IMR-90 (cell line): ENCODE measurements around the gene LIMCH1. TPM values are rescaled to one million over a fixed set of nuclear protein-coding genes. Genes with fewer than 3 reads are reported as not detected.

Experiments
- ATAC-seq: fragments of 200-7000 bp; cut with Tn5 transposase; 2 replicates; pipeline ENCODE4 v1.9.1; 2020; ENCODE audit warnings: low read depth, mild to moderate bottlenecking, moderate library complexity
- BruUV-seq: library from RNA; stranded (reverse); fragments of 400-500 nt; replicated peaks from 2 replicates; lab custom pipeline; 2021; lab: Mats Ljungman, UMichigan
- CTCF ChIA-PET: fragments of 300-600 bp; formaldehyde crosslinking; extraction: SDS; loops from one replicate; lab custom pipeline; 2021; ENCODE audit warnings: antibody characterized with exemption; lab: Yijun Ruan, JAX
- POLR2A ChIA-PET: fragments of 300-600 bp; sonication (Branson Sonifier 250); formaldehyde crosslinking; loops from one replicate; lab custom pipeline; 2022; ENCODE audit warnings: antibody characterized with exemption; ENCODE audit not compliant: unreplicated experiment; lab: Charles Lee
- DNase-seq: peaks from one replicate; pipeline ENCODE4 v3.0.0; 2013
- H2AFZ ChIP-seq: replicated peaks from 2 replicates; pipeline ENCODE3; 2013; ENCODE audit warnings: low read length, mild to moderate bottlenecking; ENCODE audit not compliant: poor library complexity
- H2AK5ac ChIP-seq: 2 replicates; pipeline ENCODE4 v1.6.1; 2013; ENCODE audit warnings: low read depth, low read length, inconsistent platforms
- H2AK9ac ChIP-seq: replicated peaks from 2 replicates; pipeline ENCODE3; 2013; ENCODE audit warnings: mild to moderate bottlenecking, low read depth, low read length, moderate library complexity; ENCODE audit not compliant: poor library complexity
- H2BK120ac ChIP-seq: 2 replicates; pipeline ENCODE4 v1.6.1; 2013; ENCODE audit warnings: low read depth, low read length, inconsistent platforms
- H2BK15ac ChIP-seq: 3 replicates; pipeline ENCODE4 v1.6.1; 2013; ENCODE audit warnings: low read depth, low read length, inconsistent platforms
- H2BK20ac ChIP-seq: 2 replicates; pipeline ENCODE4 v1.6.1; 2013; ENCODE audit warnings: low read depth, mild to moderate bottlenecking, inconsistent platforms, low read length, moderate library complexity
- H2BK5ac ChIP-seq: 2 replicates; pipeline ENCODE4 v1.6.1; 2013; ENCODE audit warnings: mild to moderate bottlenecking, low read depth, low read length, inconsistent platforms; ENCODE audit not compliant: poor library complexity, severe bottlenecking
- H3K14ac ChIP-seq: replicated peaks from 2 replicates; pipeline ENCODE4 v1.6.1; 2013; ENCODE audit warnings: low read depth, low read length, inconsistent platforms
- H3K18ac ChIP-seq: 2 replicates; pipeline ENCODE4 v1.6.1; 2013; ENCODE audit warnings: low read depth, low read length, control low read depth
- H3K23ac ChIP-seq: 2 replicates; pipeline ENCODE4 v1.6.1; 2013; ENCODE audit warnings: low read depth, low read length, inconsistent platforms
- H3K27ac ChIP-seq: 2 replicates; pipeline ENCODE4 v1.5.1; 2013; ENCODE audit warnings: mild to moderate bottlenecking, control low read depth, low read length; ENCODE audit not compliant: insufficient read depth
- H3K27me3 ChIP-seq: 2 replicates; pipeline ENCODE4 v1.6.1; 2013; ENCODE audit warnings: low read length; ENCODE audit not compliant: control insufficient read depth, insufficient read depth
- H3K36me3 ChIP-seq: 2 replicates; pipeline ENCODE4 v1.6.1; 2013; ENCODE audit warnings: low read length, mixed read lengths; ENCODE audit not compliant: control insufficient read depth, insufficient read depth
- H3K4ac ChIP-seq: 2 replicates; pipeline ENCODE4 v1.6.1; 2013; ENCODE audit warnings: low read depth, low read length, inconsistent platforms
- H3K4me1 ChIP-seq: 2 replicates; pipeline ENCODE4 v1.6.1; 2013; ENCODE audit warnings: low read length, mixed read lengths; ENCODE audit not compliant: control insufficient read depth, insufficient read depth
- H3K4me2 ChIP-seq: 2 replicates; pipeline ENCODE4 v1.6.1; 2013; ENCODE audit warnings: low read depth, mild to moderate bottlenecking, control low read depth, low read length, moderate library complexity
- H3K4me3 ChIP-seq: 2 replicates; pipeline ENCODE4 v1.5.1; 2013; ENCODE audit warnings: low read depth, mild to moderate bottlenecking, control low read depth, low read length, moderate library complexity; ENCODE audit not compliant: insufficient read depth
- H3K56ac ChIP-seq: 2 replicates; pipeline ENCODE4 v1.6.1; 2013; ENCODE audit warnings: low read length, inconsistent platforms; ENCODE audit not compliant: insufficient read depth; ENCODE audit errors: extremely low read depth
- H3K79me1 ChIP-seq, 2 experiments: 2 replicates each; pipeline ENCODE4 v1.6.1; 2013; ENCODE audit warnings: low read length in 2 of 2, inconsistent platforms in 1 of 2, low read depth in 1 of 2
- H3K9ac ChIP-seq: 2 replicates; pipeline ENCODE4 v1.6.1; 2013; ENCODE audit warnings: low read depth, low read length, control low read depth
- H3K9me1 ChIP-seq: 2 replicates; pipeline ENCODE4 v1.6.1; 2013; ENCODE audit warnings: low read length, inconsistent platforms; ENCODE audit not compliant: insufficient read depth
- H3K9me3 ChIP-seq: 2 replicates; pipeline ENCODE4 v1.6.1; 2013; ENCODE audit warnings: low read length; ENCODE audit not compliant: control insufficient read depth, insufficient read depth
- H4K20me1 ChIP-seq: 2 replicates; pipeline ENCODE4 v1.6.1; 2013; ENCODE audit warnings: low read length, inconsistent platforms; ENCODE audit not compliant: insufficient read depth
- H4K5ac ChIP-seq: 2 replicates; pipeline ENCODE4 v1.6.1; 2013; ENCODE audit warnings: mild to moderate bottlenecking, low read depth, low read length, control low read depth
- H4K8ac ChIP-seq, 2 experiments: 2 replicates each; pipeline ENCODE4 v1.6.1; 2013; ENCODE audit warnings: low read depth in 2 of 2, low read length in 2 of 2, control low read depth in 1 of 2, inconsistent platforms in 1 of 2
- H4K91ac ChIP-seq: 2 replicates; pipeline ENCODE4 v1.6.1; 2013; ENCODE audit warnings: low read depth, low read length, inconsistent platforms; ENCODE audit not compliant: insufficient read depth
- BHLHE40 ChIP-seq: fragments of 150-350 bp; IDR thresholded peaks from 2 replicates; pipeline ENCODE4 v1.6.1; 2016; ENCODE audit warnings: mild to moderate bottlenecking, low read depth, low read length
- CEBPB ChIP-seq: IDR thresholded peaks from 2 replicates; pipeline ENCODE4 v1.6.1; 2012; ENCODE audit warnings: low read depth, low read length, improper control_type of control experiment
- CHD1 ChIP-seq: IDR thresholded peaks from 2 replicates; pipeline ENCODE4 v1.6.1; 2012; ENCODE audit warnings: low read depth, low read length, improper control_type of control experiment
- CTCF ChIP-seq: conservative IDR thresholded peaks from 2 replicates; pipeline ENCODE4 v1.5.1; 2012; ENCODE audit warnings: mild to moderate bottlenecking, low read depth, low read length, improper control_type of control experiment
- ELK1 ChIP-seq: fragments of 150-350 bp; IDR thresholded peaks from 2 replicates; pipeline ENCODE4 v1.6.1; 2016; ENCODE audit warnings: low read depth, mild to moderate bottlenecking, low read length, moderate library complexity, borderline replicate concordance
- FOS ChIP-seq: fragments of 150-350 bp; IDR thresholded peaks from 2 replicates; pipeline ENCODE4 v1.6.1; 2016; ENCODE audit warnings: low read depth, low read length
- MAFK ChIP-seq: IDR thresholded peaks from 2 replicates; pipeline ENCODE4 v1.6.1; 2012; ENCODE audit warnings: low read depth, low read length, improper control_type of control experiment
- MAZ ChIP-seq: IDR thresholded peaks from 2 replicates; pipeline ENCODE4 v1.6.1; 2012; ENCODE audit warnings: low read depth, mild to moderate bottlenecking, low read length, improper control_type of control experiment, moderate library complexity, borderline replicate concordance
- MXI1 ChIP-seq: IDR thresholded peaks from 2 replicates; pipeline ENCODE4 v1.6.1; 2012; ENCODE audit warnings: low read depth, mild to moderate bottlenecking, low read length, moderate library complexity, borderline replicate concordance
- NFE2L2 ChIP-seq: fragments of 150-350 bp; IDR thresholded peaks from 2 replicates; pipeline ENCODE4 v1.6.1; 2016; ENCODE audit warnings: low read depth, mild to moderate bottlenecking, low read length
- POLR2A ChIP-seq: IDR thresholded peaks from 2 replicates; pipeline ENCODE4 v1.6.1; 2012; ENCODE audit warnings: mild to moderate bottlenecking, low read depth, low read length
- RAD21 ChIP-seq: IDR thresholded peaks from 2 replicates; pipeline ENCODE4 v1.6.1; 2012; ENCODE audit warnings: low read length, improper control_type of control experiment
- RCOR1 ChIP-seq: IDR thresholded peaks from 2 replicates; pipeline ENCODE4 v1.6.1; 2012; ENCODE audit warnings: mild to moderate bottlenecking, low read length, improper control_type of control experiment; ENCODE audit not compliant: insufficient replicate concordance
- RFX5 ChIP-seq: IDR thresholded peaks from 2 replicates; pipeline ENCODE4 v1.8.0; 2012; ENCODE audit warnings: low read depth, mild to moderate bottlenecking, low read length, moderate library complexity
- SMC3 ChIP-seq: fragments of 150-350 bp; IDR thresholded peaks from 2 replicates; pipeline ENCODE4 v1.6.1; 2016; ENCODE audit warnings: low read depth, mild to moderate bottlenecking, antibody characterized with exemption, low read length, moderate library complexity
- USF2 ChIP-seq: fragments of 150-350 bp; IDR thresholded peaks from 2 replicates; pipeline ENCODE4 v1.6.1; 2017; ENCODE audit warnings: mild to moderate bottlenecking, antibody characterized with exemption, low read length, low read depth
- WGBS, 2 experiments: methylation state at CpG; one replicate each; pipeline versions ENCODE4 v1.1.5 to v1.1.7; 2013; ENCODE audit warnings: missing lambda C conversion rate in 2 of 2; ENCODE audit not compliant: insufficient read length in 1 of 2; ENCODE audit errors: extremely low coverage in 2 of 2; 5-methylcytosine and 5-hydroxymethylcytosine counted together
- dilution Hi-C: fragments of 300-500 bp; cut with HindIII; formaldehyde crosslinking; loops from one replicate; pipeline ENCODE4 v1.14.3; 2018; ENCODE audit warnings: low sequenced_read_pairs; ENCODE audit not compliant: unreplicated experiment
- in situ Hi-C: fragments of 300-500 bp; cut with MboI; formaldehyde crosslinking; loops from 3 replicates; pipeline ENCODE4 v1.14.3; 2019; ENCODE audit warnings: low sequenced_read_pairs, inconsistent platforms, mixed read lengths
- intact Hi-C: fragments of 100-400 bp; cut with micrococcal nuclease; formaldehyde crosslinking; loops from 2 replicates; pipeline ENCODE4 v1.10.0; 2022
- polyA plus RNA-seq, 3 experiments: library from polyadenylated mRNA; depleted of rRNA; stranded (reverse); fragments of >200 nt; gene quantifications; 2 replicates each; pipeline ENCODE4 v1.2.3, GENCODE V29; 2012; ENCODE audit warnings: low replicate concordance in 1 of 3
- total RNA-seq: library from RNA; depleted of rRNA; stranded (reverse); fragments of >200 nt; gene quantifications from 2 replicates; pipeline ENCODE4 v1.2.3, GENCODE V29; 2012

LIMCH1 gene
- total and polyA plus RNA-seq, 2 of the 4 experiments (the other 2 are of a cell fraction), result 0.89 to 2.9 TPM

- Histone ChIP-seq H2BK20ac (no peak overlapping the region), H2BK5ac (no peak overlapping the region), H3K9me3 (no peaks in the 10 kb centered on the region), H3K27me3 (no peaks in the 10 kb centered on the region; the same call in none of the 2 replicates), H2BK15ac (no peak overlapping the region), H3K79me1 (no peaks in the 10 kb centered on the region), H3K56ac (no peak overlapping the region), H3K4me1 (0 out of 2 replicates have a peak, but pooled peaks cover 2% of the 10 kb centered on the region), H2BK120ac (no peak overlapping the region), H3K23ac (no peak overlapping the region), H4K20me1 (no peaks in the 10 kb centered on the region), H3K27ac (no peak overlapping the region), H2AFZ (no peak overlapping the region), H3K36me3 (no peaks in the 10 kb centered on the region), H3K4me2 (no peak overlapping the region), H3K9ac (no peak overlapping the region), H3K4me3 (no peak overlapping the region), H4K5ac (no peak overlapping the region), H3K14ac (no peak overlapping the region), H3K18ac (no peak overlapping the region), H4K8ac (no peak overlapping the region), H3K4ac (no peak overlapping the region), H4K91ac (no peak overlapping the region), H2AK9ac (no peak overlapping the region), H2AK5ac (no peak overlapping the region), H3K9me1 (no peaks in the 10 kb centered on the region)
- ChIA-PET POLR2A (no interaction called here), CTCF (no interaction called here)
- in situ Hi-C loops (no loop called here), intact Hi-C loops (no loop called here), dilution Hi-C loops (no loop called here)
- no peak for TF ChIP-seq ELK1
- TF ChIP-seq RCOR1, result no peak
- no peak for TF ChIP-seq MAZ
- no peak for TF ChIP-seq BHLHE40
- TF ChIP-seq CTCF, result no peak
- TF ChIP-seq CHD1, result no peak
- TF ChIP-seq USF2, result no peak
- no peak for TF ChIP-seq MAFK
- no peak for TF ChIP-seq RFX5
- no peak for TF ChIP-seq NFE2L2
- no peak for TF ChIP-seq POLR2A
- no peak for TF ChIP-seq RAD21
- TF ChIP-seq SMC3, result no peak
- TF ChIP-seq MXI1, result no peak
- TF ChIP-seq FOS, result no peak
- no peak for TF ChIP-seq CEBPB
- no peak for DNase-seq
- BruUV-seq, result no TSS peak
- 20% methylated on average over 1 of the region's 4 CpGs; no CpG with 5 or more reads in 1 of the 2 experiments for WGBS, 2 experiments
- ATAC-seq, result no peak
Observed at GRCh38 chr4:41633321-41633720, 95.4 kb downstream of the LIMCH1 start.
